Regular cardiac myocyte (primary cell): ENCODE measurements around the gene ZNF358. TPM values are rescaled to one million over a fixed set of nuclear protein-coding genes. Genes with fewer than 3 reads are reported as not detected.

ENCODE experiments used
- total RNA-seq: library from RNA; depleted of rRNA; stranded (reverse); fragments of >200 nt; gene quantifications from 2 replicates; pipeline ENCODE4 v1.2.3, GENCODE V29; 2014

The ZNF358 gene
- total RNA-seq: 6.7 and 10.4 TPM in 2 replicates

DNA sequence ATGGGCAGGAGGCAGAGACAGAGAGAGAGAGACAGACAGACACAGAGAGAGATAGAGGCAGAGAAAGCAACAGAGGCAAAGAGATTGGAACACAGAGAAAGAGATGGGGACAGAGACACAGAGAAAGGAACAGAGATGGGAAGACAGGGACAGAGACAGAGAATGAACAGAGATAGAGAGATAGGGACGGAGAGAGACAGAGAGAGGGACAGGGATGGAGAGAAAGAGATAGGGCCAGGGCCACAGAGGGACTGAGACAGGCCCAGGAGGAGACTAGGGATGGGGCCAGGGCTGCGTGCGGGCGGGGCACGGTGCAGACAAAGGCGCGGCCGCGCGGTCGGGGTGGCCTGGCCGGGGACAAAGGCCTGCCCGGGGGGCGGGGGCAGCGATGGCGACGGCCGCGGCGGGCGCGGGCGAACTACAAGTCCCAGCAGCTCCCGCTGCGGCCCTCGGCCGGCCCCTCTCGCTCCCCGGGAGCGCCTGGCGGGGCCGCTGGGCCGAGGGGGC is at the start of gene ZNF358:
Gene ZNF358, plus strand, starts transcription at position 459 of the 507 bp plus-strand sequence. CDS start 3,140 bp downstream, outside the sequence.

DNA sequence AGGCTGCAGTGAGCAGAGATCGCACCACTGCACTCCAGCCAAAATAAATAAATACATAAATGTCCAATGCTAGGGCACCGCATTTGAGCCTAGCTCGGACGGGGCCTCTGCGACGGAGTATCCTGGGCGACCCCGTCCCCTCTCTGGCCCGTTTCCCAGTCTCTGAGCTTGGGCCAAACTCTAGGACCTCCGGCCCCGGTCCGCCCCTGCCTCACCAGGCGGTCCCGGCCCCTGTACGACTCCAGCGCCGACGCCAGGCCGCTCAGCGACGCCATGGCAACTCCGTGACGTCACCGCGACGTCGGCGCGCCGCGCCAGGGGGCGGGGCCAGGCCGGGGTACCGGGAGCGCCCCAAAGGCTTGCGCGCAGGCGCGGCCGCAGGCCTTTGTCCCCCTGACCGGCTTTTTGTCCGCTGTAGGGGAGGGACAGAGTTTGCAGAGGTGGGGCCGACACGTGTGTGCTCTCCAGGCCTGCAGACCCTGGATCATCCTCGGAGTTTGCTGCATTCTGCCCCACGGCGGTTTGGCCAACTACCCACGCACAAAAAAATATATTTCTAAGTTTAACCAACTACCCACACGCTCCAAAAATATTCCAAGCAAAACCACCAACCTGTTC is 27.1 kb upstream of the ZNF358 start, which contains the start of gene PEX11G:
Gene PEX11G, minus strand, starts transcription at position 300 of the 618 bp plus-strand sequence. Its CDS starts 25 bp downstream, at position 275.

DNA sequence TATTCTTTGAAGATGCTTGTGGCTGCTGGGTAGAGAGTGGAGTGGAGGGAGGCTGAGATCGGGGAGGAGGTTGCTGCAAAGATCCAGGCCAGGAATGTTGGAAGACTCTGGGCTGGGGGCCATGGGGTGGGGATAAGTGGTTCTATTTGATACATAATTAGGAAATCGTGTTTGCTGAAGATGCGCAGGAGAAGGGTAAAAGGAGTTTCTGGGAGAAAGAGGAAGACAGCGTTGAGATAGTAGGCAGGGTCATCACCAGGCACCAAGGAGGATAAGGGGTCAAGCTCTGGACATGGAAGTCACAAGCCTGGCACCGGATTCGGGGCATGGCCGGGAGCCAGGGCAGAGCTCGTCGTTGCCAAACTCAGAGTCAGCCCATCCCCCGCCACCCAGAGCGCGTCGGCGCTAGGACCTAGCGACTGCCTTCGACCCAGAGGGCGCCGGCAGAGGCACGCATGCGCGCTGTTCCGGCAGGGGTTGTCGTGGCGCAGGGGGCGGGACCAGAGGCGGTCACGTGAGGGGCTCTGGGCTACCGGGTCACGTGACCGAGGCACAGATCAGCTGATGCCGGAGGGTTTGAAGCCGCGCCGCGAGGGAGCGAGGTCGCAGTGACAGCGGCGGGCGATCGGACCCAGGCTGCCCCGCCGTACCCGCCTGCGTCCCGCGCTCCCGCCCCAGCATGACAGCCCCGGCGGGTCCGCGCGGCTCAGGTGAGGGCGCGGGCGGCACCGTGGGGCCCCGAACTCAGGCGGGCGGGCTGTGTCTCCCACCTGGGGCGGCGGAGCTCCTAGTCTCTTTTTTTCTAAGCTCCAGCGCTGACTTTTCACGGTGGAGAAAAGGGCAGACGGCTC is 6.4 kb downstream of the ZNF358 start, which contains the start of gene MCOLN1:
Gene MCOLN1, plus strand, starts transcription at position 553 of the 851 bp plus-strand sequence. Its CDS starts 127 bp downstream, at position 680.

DNA sequence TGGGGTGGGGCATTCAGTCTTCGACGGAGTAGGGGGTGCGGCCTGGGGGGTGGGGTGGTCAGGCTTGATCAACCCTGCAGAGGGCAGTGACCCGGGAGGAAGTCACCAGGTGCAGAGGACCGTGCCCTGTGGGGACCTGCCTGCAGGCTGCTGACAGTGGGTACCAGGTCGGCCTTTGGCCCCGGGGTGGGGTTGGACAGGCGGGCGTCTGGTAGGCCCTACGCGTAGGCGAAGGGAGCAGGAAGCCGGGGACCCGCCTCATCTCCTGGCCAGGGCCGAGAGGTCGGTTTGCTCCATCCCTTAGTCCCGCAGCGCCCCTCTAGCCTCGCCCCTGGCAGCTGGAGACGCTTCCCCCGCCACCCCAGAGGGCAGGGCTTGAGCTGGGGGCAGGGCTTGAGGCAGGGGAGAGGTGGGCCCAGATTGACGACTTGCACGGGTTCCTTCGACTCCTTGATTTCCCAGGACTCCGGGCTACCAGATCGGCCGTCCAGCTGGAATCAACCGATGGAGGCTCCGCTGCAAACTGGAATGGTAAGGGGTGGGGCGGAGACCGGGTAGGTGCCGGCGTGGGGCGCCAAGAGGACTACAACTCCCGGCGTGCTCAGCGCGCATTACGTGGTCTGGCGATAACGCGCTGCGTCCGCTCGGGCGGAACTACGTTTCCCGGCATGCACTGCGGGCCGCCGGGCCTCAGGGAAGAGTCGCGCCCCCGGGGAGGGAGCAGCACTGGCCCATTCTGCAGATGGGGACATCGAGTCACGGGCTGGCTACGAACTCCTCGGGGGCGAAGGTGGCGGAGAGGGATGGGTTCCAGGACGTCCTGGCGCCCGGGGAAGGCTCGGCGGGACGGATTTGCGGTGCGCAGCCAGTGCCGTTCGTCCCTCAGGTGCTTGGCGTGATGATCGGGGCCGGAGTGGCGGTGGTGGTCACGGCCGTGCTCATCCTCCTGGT is 19.4 kb downstream of the ZNF358 start, which contains the start of gene PNPLA6:
Gene PNPLA6, plus strand, starts transcription at position 671 of the 951 bp plus-strand sequence. Its CDS starts 72 bp downstream, at position 743.

Other genes with a start within 250 kb of the ZNF358 start
- gene INSR, start 221.7 kb upstream of the ZNF358 start, total RNA-seq: 13.2 and 40.0 TPM in 2 replicates
- 32.6 and 32.7 TPM in 2 replicates for gene ARHGEF18, start 167.2 kb upstream of the ZNF358 start, total RNA-seq
- gene PEX11G, start 27.1 kb upstream of the ZNF358 start, total RNA-seq: 1.5 and 6.2 TPM in 2 replicates
- gene MCOLN1, start 6.5 kb downstream of the ZNF358 start, total RNA-seq: 3.1 and 4.2 TPM in 2 replicates
- gene PNPLA6, start 19.6 kb downstream of the ZNF358 start, total RNA-seq: 61.4 and 80.3 TPM in 2 replicates
- not detected in 2 replicates for gene CAMSAP3, start 79.8 kb downstream of the ZNF358 start, total RNA-seq
- gene XAB2, start 113.4 kb downstream of the ZNF358 start, total RNA-seq: 14.9 and 30.3 TPM in 2 replicates
- gene PET100, start 113.7 kb downstream of the ZNF358 start, total RNA-seq: 9.6 and 14.6 TPM in 2 replicates
- gene PCP2, start 117.6 kb downstream of the ZNF358 start, total RNA-seq: not detected in 2 replicates
- gene STXBP2, start 121.0 kb downstream of the ZNF358 start, total RNA-seq: 32.1 and 51.8 TPM in 2 replicates
- not detected in 2 replicates for gene RETN, start 152.9 kb downstream of the ZNF358 start, total RNA-seq
- not detected in 2 replicates for gene MCEMP1, start 161.0 kb downstream of the ZNF358 start, total RNA-seq
- 42.8 and 84.9 TPM in 2 replicates for gene TRAPPC5, start 164.7 kb downstream of the ZNF358 start, total RNA-seq
- not detected in 2 replicates for gene FCER2, start 186.0 kb downstream of the ZNF358 start, total RNA-seq
- gene CLEC4G, start 216.0 kb downstream of the ZNF358 start, total RNA-seq: not detected in 2 replicates
- not detected in 2 replicates for gene CD209, start 231.4 kb downstream of the ZNF358 start, total RNA-seq
- gene CLEC4M, start 247.1 kb downstream of the ZNF358 start, total RNA-seq: 0.19 and 0.28 TPM in 2 replicates